Activated naive CD4-positive, alpha-beta T cell treated with Interleukin-2 at 50 U/mL for 16 hours (primary cell): ENCODE measurements around the gene RCOR2.
A peak's percentile ranks its signal among the peaks of the same experiment; 100 is the strongest.

Experiments used
- DNase-seq: peaks from one replicate; pipeline ENCODE4 v3.0.0-alpha.2; 2020

The RCOR2 gene

DNA sequence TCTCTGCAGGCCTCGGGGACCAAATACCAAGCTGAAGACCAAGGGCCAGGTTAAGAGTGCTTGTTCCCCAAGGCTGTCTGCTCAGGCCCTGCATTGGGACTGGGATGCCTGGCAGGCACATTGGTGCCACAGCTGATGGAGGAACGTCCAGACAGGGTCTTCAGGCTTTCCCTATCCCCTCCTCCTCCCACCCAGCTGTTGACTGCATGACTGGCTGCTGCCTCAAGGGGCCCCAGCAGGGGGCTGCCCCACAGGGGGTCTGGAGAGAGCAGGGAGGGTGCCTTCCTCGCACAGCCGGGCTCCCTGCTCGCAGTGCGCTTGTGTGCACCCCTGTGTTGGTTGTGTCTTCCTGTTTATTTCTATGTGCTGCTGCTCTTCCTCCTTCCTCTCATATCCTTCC, 9.9 kb downstream of the RCOR2 start:
- no peak for DNase-seq

GRCh38 chr11:63906585-63906984, 10.4 kb downstream of the RCOR2 start:
- peak; percentile 51 for DNase-seq

DNA sequence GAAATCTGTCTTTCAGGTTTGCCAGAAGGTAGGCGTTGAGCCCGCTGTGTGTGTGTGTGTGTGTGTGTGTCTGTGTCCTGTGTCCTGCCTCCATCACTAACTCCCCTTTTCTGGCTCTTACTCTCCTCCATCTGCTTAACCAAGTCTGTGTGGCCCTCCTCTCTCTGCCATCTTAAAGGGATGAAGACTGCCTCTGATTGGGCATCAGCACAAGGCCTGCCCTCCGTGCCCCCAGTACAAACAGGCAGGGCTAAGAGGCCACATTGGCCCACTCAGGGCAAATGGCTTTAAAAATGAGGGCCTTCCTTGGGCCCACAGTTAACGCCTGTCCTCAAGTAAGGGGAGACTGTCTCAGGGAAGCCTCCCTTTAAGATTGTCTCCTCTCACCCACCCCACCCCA, 10.9 kb downstream of the RCOR2 start:
- no peak for DNase-seq

DNA sequence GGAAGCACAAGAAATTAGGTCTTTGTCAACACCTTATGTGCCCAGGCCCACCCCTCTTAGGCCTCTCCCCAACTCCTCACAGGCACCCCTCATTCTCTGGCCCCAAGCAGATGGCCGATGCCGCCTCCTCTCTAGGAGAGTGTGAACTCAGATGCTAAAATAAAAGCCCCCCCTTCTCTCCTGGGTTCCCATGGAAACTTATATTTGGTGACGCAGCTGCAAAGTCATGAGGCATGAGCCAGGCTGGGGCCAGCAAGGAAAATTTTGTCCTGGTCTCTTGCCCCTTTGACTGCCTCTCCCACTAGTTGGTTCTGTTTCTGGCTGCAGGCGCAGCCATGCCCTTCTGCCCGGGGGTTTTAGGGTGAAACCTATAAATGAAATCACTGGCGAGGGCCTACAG, 11.8 kb downstream of the RCOR2 start:
- no peak for DNase-seq

- DNase-seq, result no peak
Measured at GRCh38 chr11:63904743-63905142, 12.2 kb downstream of the RCOR2 start.

DNA sequence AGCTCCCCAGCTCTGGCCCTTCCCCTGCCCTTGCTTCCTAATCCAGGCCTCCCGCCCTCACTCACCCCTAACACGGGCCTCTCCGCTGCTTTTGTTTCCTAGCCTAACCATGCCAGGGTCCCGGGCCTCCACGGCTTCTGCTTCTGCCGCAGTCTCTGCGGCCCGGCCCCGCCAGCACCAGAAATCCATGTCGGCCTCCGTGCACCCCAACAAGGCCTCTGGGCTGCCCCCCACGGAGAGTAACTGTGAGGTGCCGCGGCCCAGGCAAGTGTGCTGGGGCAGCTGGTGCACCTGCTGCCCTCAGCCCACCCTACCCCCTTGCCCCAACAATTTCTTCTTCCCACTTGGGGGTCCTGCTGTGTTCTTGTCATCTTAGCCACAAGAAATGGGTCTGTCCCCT, 13.1 kb downstream of the RCOR2 start:
- DNase-seq, result no peak

GRCh38 chr11:63901660-63902059, 15.3 kb downstream of the RCOR2 start:
- DNase-seq, result no peak

GRCh38 chr11:63897459-63898146, 19.4 kb downstream of the RCOR2 start:
- no peak for DNase-seq

- no peak for DNase-seq
Measured at GRCh38 chr11:63896071-63896470, 20.9 kb downstream of the RCOR2 start.

GRCh38 chr11:63893355-63893754, 23.6 kb downstream of the RCOR2 start:
- DNase-seq, result no peak

GRCh38 chr11:63892228-63892627, 24.7 kb downstream of the RCOR2 start:
- no peak for DNase-seq

DNA sequence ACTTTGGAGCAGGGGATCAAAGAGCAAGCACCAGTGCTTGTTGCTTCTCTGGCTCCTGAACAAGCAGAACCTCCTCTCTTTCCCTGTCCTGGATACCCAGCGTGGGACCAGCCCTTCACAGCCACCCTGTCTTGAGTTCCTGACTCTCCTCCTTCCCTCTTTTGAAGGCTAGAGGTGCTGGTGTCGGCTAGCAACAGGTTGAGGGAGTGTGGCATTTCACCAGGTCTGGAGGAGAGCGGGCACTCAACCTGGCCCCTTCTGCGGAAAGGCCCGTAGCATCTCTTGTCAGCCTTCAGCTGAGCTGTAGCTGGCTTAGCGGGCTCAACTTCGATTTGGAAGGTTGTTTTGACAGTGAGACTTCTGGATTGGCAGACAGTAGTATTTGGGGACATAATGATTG, 26.6 kb downstream of the RCOR2 start:
- no peak for DNase-seq

DNA sequence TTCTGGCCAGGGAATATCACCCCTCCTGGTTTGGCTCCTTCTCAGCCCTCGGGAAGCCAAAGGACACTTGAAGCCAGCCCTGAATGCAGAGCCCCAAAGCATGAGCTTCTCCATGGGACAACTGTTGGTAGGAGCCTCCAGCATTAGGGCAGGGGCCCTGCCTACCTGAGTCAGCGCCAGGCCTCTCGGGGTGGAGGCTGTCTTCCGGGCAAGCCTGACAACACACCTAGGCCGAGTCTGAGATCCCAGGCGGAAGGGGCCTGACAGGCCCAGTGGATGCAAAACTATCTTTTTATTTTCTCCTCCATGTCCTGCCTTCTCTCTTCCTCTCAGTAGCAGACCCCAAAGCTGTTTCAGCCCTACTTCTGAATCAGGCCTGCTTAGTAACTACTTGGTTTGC, 27.6 kb downstream of the RCOR2 start:
- no peak for DNase-seq

DNA sequence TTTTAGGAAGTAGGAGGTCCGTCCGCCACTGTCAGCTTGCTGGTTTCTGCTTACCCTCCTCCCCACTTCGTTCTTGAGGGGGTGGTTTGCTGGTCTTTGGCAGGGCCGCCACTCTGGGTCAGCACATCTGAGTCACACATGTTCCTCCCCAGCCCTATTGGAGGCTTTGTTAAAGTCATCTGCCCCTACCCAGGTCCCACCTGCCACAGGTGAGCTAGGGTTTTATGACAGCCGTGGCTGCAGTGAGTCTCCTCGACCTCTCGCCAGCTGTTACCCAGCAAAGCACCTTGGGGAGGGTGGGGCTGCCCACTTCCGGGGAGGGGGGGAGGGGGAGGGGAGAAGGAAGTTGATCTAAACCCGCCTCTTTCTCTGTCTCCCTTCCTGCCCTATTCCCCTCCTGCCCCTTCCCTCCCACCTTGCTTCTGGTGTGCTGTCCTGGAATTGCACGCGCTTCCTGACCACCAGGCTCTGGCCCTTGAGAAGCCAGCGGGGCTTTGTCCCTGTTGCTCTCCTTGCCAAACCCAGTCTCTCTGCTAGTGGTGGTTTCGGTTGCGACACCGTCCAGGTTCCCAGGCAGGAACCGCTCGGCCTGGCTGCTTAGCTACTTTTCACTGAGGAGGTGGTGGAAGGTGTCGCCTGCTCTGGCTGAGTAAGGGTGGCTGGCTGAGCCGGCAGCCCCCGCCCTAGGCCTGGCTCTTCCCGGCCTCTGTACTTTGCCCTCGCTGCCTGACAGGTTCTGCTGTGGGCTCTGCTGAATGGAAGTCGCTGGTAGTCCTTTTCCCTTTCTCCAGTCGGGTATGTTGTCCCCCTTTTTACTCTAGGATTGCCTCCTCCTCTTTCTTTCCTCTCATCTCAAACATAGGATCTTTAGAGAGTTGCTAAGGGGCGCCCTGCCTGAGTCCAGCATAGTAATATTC, 28.5 kb downstream of the RCOR2 start:
- DNase-seq, result peak; percentile 61

DNA sequence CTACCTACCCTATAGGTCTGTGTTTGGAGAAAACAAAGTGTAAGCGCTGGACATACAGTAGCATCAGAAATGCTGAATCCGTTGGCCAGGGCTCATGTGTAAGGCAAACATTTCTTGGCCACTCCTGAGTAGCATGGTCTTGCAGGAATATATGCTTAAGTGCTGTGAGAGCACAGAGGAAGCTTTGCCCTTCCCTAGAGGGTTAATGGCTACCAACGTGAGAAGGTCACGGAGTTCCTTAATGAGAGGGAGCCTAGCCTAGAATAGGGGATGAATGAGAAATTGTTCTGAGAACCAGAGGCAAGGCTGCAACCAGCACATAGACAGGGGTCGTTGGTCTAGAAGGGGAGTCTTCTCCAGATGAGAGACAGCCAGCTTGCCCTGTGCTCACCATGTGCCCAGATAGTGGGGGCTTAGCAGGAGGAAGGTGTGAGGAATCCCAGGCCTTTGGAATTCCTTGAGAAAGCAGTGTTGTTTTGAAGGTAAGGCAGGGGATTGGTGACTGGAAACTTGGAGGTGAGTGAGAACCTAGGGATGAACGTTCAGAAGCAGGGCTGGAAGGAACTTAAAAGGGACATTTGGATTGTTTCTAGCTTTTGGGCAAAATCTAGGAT, 29.5 kb downstream of the RCOR2 start:
- DNase-seq, result no peak

DNA sequence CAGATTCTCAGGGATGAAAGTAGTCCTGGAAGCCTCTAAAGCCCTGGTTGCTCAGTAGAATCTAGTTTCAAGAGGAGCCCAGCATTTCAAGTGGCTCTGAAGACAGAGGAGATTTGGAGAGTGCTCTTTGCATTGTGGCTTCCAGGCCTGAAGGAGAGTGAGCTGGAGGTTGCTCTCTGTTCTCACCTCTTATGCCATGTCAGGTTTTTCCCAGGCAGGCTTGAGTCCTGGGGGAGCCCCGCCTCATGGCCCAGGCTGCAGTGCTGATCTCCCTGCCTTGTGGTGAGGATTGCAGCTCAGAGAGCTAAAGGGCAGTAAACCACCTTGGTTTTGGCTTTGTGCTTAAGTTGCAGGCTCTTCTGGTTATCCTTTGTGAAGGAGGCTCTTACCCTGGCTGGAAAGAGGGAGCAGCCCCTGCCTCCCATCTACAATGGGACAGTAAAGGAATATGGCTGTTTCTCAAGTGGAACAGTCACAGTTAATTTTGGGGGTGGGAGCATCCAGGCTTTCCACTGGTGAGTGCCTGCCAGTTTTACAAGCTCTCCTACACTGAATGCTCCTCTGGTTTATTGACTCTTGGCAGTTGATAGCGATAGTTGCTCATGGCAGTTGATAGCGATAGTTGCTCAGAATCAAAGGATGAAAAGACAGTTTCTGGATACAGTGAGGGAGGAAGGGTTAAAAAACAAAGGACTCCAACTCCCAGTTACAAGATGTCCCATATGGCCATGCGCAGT, 32.6 kb downstream of the RCOR2 start:
- DNase-seq, result no peak

DNA sequence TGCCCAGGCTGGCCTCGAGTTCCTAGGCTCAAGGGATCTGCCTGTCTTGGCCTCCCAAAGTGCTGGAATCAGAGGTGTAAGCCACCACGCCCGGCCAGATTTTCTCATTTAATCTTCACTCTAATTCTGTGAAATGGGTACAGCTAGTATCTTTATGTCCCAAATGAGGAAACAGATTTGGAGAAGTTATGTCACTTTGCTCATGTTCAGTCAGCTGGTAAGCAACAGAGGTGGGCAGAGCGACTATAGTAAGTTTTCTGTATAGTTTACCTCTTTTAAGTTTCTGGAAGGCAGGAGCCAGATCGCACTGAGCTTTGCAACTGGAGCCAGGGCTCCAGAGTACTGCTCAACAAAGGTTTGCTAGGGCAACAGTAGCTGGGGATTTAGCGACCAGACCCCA, 33.2 kb downstream of the RCOR2 start:
- DNase-seq, result no peak

DNA sequence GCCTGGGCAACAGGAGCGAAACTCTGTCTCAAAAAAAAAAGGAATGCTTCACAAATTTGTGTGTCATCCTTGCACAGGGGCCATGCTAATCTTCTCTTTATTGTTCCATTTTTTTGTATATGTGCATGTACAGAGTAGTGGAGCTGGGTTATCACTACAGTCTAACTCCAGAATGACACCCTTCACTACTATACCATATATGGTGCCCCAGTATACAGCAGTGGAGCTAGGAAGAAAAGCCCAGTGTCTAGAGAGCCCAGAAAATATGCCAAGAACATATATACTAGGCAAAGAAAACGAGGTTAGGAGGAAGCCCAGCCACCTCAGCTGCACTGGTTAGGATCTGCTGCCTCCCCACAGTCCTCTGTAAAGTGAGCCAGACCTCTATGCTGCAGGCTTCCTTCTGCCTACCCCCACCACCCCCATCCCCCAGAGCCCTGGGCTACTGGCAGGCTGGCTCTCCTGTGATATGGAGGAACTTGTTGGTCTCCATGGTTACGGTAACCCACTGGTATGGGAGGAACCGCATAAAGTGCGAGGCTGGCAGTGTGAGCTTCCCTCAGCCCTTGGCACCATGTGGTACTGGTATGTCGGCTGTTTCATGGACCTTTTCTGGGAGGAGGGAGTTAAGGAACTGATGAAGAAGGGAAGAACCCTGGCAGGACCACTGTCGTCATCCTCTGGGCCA, 34.3 kb downstream of the RCOR2 start:
- DNase-seq, result no peak

GRCh38 chr11:63880403-63880790, 36.6 kb downstream of the RCOR2 start:
- DNase-seq, result no peak

- DNase-seq, result no peak
Measured at GRCh38 chr11:63879598-63880402, 37.2 kb downstream of the RCOR2 start.

- DNase-seq, result no peak
Measured at GRCh38 chr11:63877658-63878241, 39.2 kb downstream of the RCOR2 start.
